ENCODE measurements around the gene RAI1.

The RAI1 gene

DNA sequence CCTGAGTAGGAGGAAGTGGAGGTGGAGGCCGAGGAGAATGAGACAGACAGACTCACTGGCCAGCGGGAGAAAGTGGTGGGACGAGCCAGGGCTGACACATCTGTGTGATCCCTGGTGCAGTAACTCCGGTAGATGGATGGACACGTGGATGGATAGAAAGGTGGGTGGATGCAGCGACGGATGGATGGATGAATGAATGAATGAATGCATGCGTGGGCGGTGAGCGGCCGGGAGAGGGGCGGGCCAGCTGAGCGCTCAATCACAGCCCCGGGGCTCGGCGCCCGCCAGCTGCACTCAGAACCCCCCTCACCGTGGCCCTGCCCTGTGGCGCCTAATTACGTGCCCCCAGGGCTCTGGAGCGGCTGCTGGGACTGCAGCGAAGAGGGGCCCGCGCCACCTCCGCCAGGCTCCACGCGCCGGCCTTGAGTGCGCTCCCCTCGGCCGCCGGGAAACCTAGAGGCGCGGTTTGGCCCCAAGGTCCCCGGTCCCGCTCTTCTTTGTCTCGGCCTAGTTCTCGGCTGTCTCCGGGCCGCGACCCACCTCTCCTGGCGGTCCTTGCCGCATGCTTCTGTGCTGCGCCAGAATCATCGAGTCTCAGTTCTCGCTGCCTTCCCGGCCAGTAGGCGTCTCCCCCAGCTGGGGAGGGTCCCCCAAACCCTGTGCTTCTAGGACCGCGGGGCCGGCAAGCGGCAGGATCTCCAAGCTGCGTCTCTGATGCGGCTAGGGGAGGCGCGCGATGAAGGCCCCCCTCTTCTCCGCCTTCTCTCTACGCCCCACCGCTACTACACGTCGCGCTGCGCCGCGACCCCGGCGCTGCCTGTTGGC is 41.0 kb downstream of the RAI1 start:
- TF ChIP-seq, protein P1, sequence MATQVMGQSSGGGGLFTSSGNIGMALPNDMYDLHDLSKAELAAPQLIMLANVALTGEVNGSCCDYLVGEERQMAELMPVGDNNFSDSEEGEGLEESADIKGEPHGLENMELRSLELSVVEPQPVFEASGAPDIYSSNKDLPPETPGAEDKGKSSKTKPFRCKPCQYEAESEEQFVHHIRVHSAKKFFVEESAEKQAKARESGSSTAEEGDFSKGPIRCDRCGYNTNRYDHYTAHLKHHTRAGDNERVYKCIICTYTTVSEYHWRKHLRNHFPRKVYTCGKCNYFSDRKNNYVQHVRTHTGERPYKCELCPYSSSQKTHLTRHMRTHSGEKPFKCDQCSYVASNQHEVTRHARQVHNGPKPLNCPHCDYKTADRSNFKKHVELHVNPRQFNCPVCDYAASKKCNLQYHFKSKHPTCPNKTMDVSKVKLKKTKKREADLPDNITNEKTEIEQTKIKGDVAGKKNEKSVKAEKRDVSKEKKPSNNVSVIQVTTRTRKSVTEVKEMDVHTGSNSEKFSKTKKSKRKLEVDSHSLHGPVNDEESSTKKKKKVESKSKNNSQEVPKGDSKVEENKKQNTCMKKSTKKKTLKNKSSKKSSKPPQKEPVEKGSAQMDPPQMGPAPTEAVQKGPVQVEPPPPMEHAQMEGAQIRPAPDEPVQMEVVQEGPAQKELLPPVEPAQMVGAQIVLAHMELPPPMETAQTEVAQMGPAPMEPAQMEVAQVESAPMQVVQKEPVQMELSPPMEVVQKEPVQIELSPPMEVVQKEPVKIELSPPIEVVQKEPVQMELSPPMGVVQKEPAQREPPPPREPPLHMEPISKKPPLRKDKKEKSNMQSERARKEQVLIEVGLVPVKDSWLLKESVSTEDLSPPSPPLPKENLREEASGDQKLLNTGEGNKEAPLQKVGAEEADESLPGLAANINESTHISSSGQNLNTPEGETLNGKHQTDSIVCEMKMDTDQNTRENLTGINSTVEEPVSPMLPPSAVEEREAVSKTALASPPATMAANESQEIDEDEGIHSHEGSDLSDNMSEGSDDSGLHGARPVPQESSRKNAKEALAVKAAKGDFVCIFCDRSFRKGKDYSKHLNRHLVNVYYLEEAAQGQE (IDR thresholded peaks at IDR 0.05; ENCODE audit: insufficient read depth in 1 of 2, low read depth in 2 of 2, low read length in 2 of 2): no peak
- TF ChIP-seq POLR2AphosphoS5 (IDR thresholded peaks at IDR 0.05; ENCODE audit: low read depth, low read length) (peak; percentile 58; the same call in 1 of the 2 replicates), SIN3A (IDR thresholded peaks at IDR 0.05; ENCODE audit: borderline replicate concordance, insufficient read depth, low read length) (peak; percentile 83; the same call in 1 of the 2 replicates), TAF1 (IDR thresholded peaks at IDR 0.05; ENCODE audit: borderline replicate concordance, insufficient read depth, low read length) (no peak), FOXP2 (optimal IDR thresholded peaks at IDR 0.05; ENCODE audit: borderline replicate concordance, extremely low read depth, extremely low read length, insufficient read depth) (peak; percentile 9)

DNA sequence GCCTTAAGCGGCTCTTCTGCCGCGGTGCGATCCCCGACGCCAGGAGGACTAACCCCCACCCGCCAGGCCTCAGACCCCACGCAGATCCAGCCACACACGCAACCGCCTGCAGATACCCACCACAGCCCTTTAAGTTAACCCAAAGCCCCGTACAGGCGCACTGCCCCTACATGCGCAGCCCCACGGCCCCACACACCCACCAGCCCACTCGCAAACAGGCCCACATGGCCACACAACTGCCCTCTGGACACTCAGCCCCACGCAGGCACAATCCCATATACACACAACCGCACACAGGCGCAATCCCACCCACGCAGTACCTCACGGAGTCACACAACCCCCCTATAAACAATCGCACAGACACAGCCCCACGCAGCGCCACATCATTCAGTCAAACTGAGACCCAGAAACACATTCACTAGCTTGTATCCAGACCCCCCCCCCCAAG is 41.7 kb downstream of the RAI1 start:
- TF ChIP-seq SIN3A (IDR thresholded peaks at IDR 0.05; ENCODE audit: borderline replicate concordance, insufficient read depth, low read length) (no peak), POLR2AphosphoS5 (IDR thresholded peaks at IDR 0.05; ENCODE audit: low read depth, low read length) (no peak), TAF1 (IDR thresholded peaks at IDR 0.05; ENCODE audit: borderline replicate concordance, insufficient read depth, low read length) (no peak), FOXP2 (optimal IDR thresholded peaks at IDR 0.05; ENCODE audit: borderline replicate concordance, extremely low read depth, extremely low read length, insufficient read depth) (no peak)
- TF ChIP-seq, protein P1 (IDR thresholded peaks at IDR 0.05; ENCODE audit: insufficient read depth in 1 of 2, low read depth in 2 of 2, low read length in 2 of 2): no peak

DNA sequence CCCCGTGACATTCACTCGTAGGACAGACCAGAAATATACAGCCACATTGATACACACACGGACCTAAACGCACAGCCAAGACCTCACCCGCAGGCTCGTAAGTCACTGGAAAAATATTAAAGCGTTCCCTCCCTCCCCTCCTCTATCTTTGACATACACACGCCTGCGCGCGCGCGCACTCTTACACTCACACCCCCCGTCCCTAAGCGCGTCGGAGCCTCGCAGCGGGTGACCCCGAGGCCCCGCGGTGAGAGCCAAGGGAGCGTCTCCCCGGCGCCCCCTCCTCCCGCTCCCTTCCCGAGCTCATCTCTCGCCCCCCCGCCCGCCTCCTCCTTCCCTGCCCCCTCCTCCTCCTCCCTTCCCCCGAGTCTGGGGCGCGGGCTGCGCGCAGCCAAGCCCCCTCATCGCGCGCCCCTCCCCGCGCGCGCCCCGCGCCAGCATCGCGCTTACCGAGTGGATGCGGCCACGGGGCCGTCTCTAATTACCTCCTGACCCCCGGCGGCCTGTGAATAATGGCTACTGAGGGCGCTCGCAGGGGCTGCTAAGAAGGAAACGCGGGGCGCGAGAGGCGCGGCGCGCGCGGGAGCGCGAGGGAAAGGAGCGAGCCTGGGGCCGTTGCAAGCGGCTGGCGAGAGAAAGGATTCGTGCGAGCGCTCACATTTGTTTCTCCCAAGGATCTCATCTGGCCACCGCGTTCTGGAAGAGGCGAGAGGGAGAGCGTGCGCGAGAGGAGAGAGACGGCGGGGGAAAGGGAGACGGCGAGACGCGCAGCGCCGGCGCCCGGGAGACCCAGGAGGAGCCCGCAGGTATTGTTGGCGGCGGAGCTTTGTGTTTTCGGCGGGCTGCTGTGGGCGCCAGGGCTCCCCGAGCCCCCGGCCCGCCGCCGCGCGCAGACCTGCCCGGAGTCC is 42.4 kb downstream of the RAI1 start:
- TF ChIP-seq SIN3A (IDR thresholded peaks at IDR 0.05; ENCODE audit: borderline replicate concordance, insufficient read depth, low read length) (peak; percentile 62; the same call in 1 of the 2 replicates), FOXP2 (optimal IDR thresholded peaks at IDR 0.05; ENCODE audit: borderline replicate concordance, extremely low read depth, extremely low read length, insufficient read depth) (no peak)
- TF ChIP-seq, protein P1 (IDR thresholded peaks at IDR 0.05; ENCODE audit: insufficient read depth in 1 of 2, low read depth in 2 of 2, low read length in 2 of 2): no peak

DNA sequence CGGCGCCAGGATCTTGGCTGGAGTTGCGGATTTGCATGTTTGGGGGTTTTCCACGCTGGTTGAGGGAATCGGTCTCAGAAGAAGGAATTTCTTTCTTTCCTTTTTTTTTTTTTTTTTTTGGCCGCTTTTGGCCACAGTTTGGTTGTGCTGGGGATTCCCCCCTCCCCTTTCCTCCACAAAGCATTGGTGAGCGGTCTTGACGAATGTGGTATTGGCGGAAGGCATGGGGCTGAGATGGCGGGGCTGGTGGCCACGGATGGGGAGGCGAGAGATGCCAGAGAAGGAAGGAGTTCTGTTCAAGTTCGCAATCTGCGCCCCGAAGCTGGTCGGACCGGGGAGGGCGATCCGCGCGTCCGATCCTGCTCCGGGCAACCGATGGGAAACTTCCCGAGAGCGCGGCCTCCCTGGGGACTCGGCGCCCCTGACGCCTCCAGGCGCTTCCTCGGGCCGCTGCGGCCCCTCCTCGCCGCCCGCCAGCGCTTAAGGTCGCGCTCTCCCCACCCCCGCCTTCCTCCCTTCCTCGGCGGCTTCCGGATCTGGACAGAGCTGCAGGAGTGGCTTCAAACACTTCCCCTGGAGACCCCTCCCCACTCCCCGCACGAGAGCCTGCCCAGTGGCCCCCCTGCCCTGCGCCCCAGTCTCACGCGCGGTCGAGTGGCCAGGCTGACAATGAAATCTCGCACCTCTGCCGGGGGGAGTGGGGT is 43.2 kb downstream of the RAI1 start:
- TF ChIP-seq, protein P1 (IDR thresholded peaks at IDR 0.05; ENCODE audit: insufficient read depth in 1 of 2, low read depth in 2 of 2, low read length in 2 of 2): no peak
- TF ChIP-seq POLR2AphosphoS5 (IDR thresholded peaks at IDR 0.05; ENCODE audit: low read depth, low read length): no peak
- TF ChIP-seq SIN3A (IDR thresholded peaks at IDR 0.05; ENCODE audit: borderline replicate concordance, insufficient read depth, low read length): 0 out of 2 replicates have a peak, but pooled peaks have one; percentile 13

Measured in PFSK-1 (cell line).